Skeletal muscle satellite cell (primary cell): ENCODE results near the gene RNFT2.

ENCODE experiments used
- H3K27me3 ChIP-seq: 2 replicates; pipeline ENCODE4 v1.7.0; 2013; ENCODE audit warnings: low read length; ENCODE audit not compliant: control insufficient read depth, insufficient read depth
- H3K36me3 ChIP-seq: 2 replicates; pipeline ENCODE4 v1.7.0; 2013; ENCODE audit warnings: mild to moderate bottlenecking, control low read depth, low read length; ENCODE audit not compliant: insufficient read depth
- H3K4me1 ChIP-seq: 2 replicates; pipeline ENCODE4 v1.7.0; 2013; ENCODE audit warnings: low read length; ENCODE audit not compliant: control insufficient read depth, insufficient read depth
- H3K4me2 ChIP-seq: 2 replicates; pipeline ENCODE4 v1.7.0; 2013; ENCODE audit warnings: mild to moderate bottlenecking, low read length
- H3K4me3 ChIP-seq: 2 replicates; pipeline ENCODE4 v1.7.0; 2013; ENCODE audit warnings: low read length
- H3K9ac ChIP-seq: 2 replicates; pipeline ENCODE4 v1.7.0; 2013; ENCODE audit warnings: mild to moderate bottlenecking, low read depth, low read length, moderate library complexity
- H3K9me3 ChIP-seq: replicated peaks from 2 replicates; pipeline ENCODE4 v1.7.0; 2013; ENCODE audit warnings: mild to moderate bottlenecking, control low read depth, low read length

RNFT2 gene

DNA sequence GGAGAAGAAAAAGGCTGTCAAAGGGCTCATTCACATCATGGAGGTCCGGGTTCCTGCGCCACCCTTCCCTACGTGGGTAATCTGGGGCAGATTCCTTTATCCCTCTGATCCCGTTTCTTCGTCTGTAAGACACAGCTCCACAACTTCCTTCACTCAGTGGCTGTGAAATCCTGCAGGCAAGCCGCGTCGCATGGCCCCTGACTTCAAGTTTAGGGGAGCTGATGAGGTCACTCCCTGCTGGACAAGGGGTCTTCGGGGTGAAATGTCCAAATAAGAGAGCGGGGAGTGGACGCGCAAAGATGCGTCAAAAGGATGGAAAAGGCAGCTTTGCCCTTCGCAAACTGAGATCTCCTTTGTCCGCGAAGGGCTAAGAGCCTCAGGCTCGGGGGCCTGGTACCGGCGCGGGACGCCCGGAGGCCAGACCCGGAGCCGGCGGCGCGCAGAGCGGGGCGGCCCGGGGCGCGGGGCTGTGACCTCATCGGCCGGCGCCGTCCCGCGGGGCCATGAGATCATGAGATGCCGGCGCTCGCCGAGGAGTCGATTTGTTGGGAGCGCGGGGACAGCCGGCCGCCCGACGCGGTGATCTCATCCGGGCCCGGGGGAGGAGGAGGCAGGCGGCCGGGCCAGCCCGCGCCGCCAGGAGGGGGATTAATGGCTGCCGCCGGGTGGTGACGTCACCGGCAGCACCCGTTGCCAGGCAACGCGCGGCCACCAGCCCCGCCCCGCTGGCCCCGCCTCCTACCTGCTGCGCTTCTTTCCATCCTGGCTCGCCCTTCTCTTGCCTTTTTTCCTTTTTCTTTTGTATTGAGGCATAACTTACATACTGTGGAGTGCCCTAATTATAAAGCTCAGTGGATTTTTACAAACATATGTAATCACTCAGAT is 81.1 kb downstream of the RNFT2 start:
- Histone ChIP-seq H3K36me3 (no peaks in the 10 kb centered on the region), H3K4me3 (peak overlapping the region; percentile 98), H3K9me3 (no peaks in the 10 kb centered on the region), H3K4me1 (peaks cover 10% of the 10 kb centered on the region), H3K4me2 (peak overlapping the region; percentile 100), H3K9ac (peak overlapping the region; percentile 100), H3K27me3 (no peaks in the 10 kb centered on the region)

GRCh38 chr12:116820064-116820656 is 82.0 kb downstream of the RNFT2 start:
- no peaks in the 10 kb centered on the region for H3K36me3 ChIP-seq
- H3K4me2 ChIP-seq: no peak overlapping the region
- H3K4me3 ChIP-seq: no peak overlapping the region
- H3K9ac ChIP-seq: no peak overlapping the region
- H3K4me1 ChIP-seq: peaks cover 10% of the 10 kb centered on the region
- no peaks in the 10 kb centered on the region for H3K9me3 ChIP-seq
- no peaks in the 10 kb centered on the region for H3K27me3 ChIP-seq

DNA sequence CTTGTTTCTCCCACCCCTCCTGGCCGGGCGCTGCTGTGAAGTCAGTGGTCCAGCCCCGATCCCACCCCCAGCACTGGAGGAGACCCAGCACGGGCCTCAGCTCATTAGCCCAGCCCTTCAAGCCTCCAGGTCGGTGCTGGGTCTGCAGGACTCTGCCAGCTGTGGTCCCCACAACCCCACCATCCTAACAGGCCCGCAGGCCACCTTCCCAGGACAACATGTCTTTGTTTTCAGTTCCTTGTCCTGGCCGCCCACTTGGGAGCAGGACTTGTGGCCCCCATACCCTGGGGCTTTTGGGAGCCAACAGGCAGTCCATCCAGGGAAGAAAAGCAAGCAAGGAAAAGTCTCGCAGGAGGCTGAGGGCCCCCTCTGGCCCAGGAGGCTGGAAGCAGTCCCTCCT is 83.2 kb downstream of the RNFT2 start:
- H3K36me3 ChIP-seq: no peaks in the 10 kb centered on the region
- peaks cover 10% of the 10 kb centered on the region for H3K4me1 ChIP-seq
- H3K4me3 ChIP-seq: no peak overlapping the region
- no peaks in the 10 kb centered on the region for H3K9me3 ChIP-seq
- H3K27me3 ChIP-seq: no peaks in the 10 kb centered on the region
- no peak overlapping the region for H3K9ac ChIP-seq
- H3K4me2 ChIP-seq: no peak overlapping the region

DNA sequence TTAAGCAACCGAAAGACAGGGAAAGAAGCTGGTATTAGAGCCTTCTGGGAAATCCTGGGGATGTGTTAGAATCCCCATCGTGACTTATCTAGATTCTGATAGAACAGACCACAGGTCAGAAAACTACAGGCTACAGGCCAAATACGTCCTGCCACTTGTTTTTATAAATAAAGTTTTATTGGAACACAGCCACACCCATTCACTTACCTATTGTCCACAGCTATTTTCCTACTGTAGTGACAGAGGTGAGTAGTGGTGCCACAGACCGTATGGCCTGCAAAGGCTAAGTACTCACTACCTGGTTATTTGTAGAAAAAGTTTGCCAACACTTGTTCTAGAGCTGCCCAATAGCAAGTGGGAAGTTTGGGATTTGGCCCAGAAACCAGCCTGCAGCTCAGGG is 89.3 kb downstream of the RNFT2 start:
- Histone ChIP-seq H3K9ac (no peak overlapping the region), H3K4me1 (no peaks in the 10 kb centered on the region), H3K27me3 (no peaks in the 10 kb centered on the region), H3K4me3 (no peak overlapping the region), H3K9me3 (no peaks in the 10 kb centered on the region), H3K36me3 (no peaks in the 10 kb centered on the region), H3K4me2 (no peak overlapping the region)

GRCh38 chr12:116832353-116832752 is 94.2 kb downstream of the RNFT2 start:
- H3K27me3 ChIP-seq: no peaks in the 10 kb centered on the region
- H3K9me3 ChIP-seq: no peaks in the 10 kb centered on the region
- H3K4me3 ChIP-seq: no peak overlapping the region

GRCh38 chr12:116833474-116833873 is 95.4 kb downstream of the RNFT2 start:
- Histone ChIP-seq H3K4me2 (no peak overlapping the region), H3K36me3 (no peaks in the 10 kb centered on the region), H3K27me3 (no peaks in the 10 kb centered on the region), H3K4me1 (no peaks in the 10 kb centered on the region), H3K9me3 (no peaks in the 10 kb centered on the region), H3K4me3 (no peak overlapping the region), H3K9ac (no peak overlapping the region)

More at GRCh38 chr12:116832353-116832752, 94.2 kb downstream of the RNFT2 start:
- H3K4me2 ChIP-seq: no peak overlapping the region
- no peak overlapping the region for H3K9ac ChIP-seq
- H3K36me3 ChIP-seq: no peaks in the 10 kb centered on the region
- H3K4me1 ChIP-seq: no peaks in the 10 kb centered on the region

GRCh38 chr12:116835484-116835883 is 97.4 kb downstream of the RNFT2 start:
- H3K9me3 ChIP-seq: no peaks in the 10 kb centered on the region
- H3K36me3 ChIP-seq: no peaks in the 10 kb centered on the region
- no peak overlapping the region for H3K4me2 ChIP-seq
- H3K4me3 ChIP-seq: no peak overlapping the region
- H3K9ac ChIP-seq: no peak overlapping the region
- no peaks in the 10 kb centered on the region for H3K4me1 ChIP-seq
- H3K27me3 ChIP-seq: no peaks in the 10 kb centered on the region

GRCh38 chr12:116837097-116837496 is 99.0 kb downstream of the RNFT2 start:
- H3K4me1 ChIP-seq: no peaks in the 10 kb centered on the region
- no peaks in the 10 kb centered on the region for H3K27me3 ChIP-seq
- no peaks in the 10 kb centered on the region for H3K9me3 ChIP-seq
- H3K4me3 ChIP-seq: no peak overlapping the region
- H3K9ac ChIP-seq: no peak overlapping the region
- no peak overlapping the region for H3K4me2 ChIP-seq
- H3K36me3 ChIP-seq: no peaks in the 10 kb centered on the region

GRCh38 chr12:116838365-116838764 is 100.2 kb downstream of the RNFT2 start:
- no peaks in the 10 kb centered on the region for H3K9me3 ChIP-seq
- no peak overlapping the region for H3K9ac ChIP-seq

DNA sequence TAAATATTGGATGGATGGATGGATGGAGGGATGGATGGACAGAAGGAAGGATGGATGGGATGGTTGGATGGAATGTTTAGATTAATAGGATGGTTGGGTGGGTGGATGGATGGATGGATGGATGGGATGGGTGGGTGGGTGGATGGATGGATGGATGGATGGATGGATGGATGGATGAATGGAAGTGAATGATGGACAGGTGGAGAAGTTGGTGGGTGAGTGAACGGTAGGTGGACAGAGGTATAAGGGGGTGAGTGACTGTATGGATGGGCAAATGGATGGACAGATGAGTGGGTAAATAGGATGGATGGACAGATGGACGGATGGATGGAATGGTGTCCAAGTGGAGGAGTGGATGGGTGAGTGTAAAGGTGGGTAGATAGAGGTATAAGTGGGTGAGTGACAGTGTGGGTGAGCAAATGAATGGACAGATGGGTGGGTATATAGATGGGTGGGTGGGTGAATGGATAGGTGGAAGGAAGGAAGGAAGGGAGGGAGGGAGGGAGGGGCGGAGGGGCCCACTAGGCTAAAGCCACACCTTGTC is 101.2 kb downstream of the RNFT2 start:
- Histone ChIP-seq H3K27me3 (no peaks in the 10 kb centered on the region), H3K4me3 (no peak overlapping the region), H3K4me1 (no peaks in the 10 kb centered on the region), H3K4me2 (no peak overlapping the region), H3K9me3 (no peaks in the 10 kb centered on the region), H3K36me3 (no peaks in the 10 kb centered on the region), H3K9ac (no peak overlapping the region)

More at GRCh38 chr12:116838365-116838764, 100.2 kb downstream of the RNFT2 start:
- no peak overlapping the region for H3K4me3 ChIP-seq
- no peaks in the 10 kb centered on the region for H3K4me1 ChIP-seq
- H3K27me3 ChIP-seq: no peaks in the 10 kb centered on the region
- no peaks in the 10 kb centered on the region for H3K36me3 ChIP-seq
- no peak overlapping the region for H3K4me2 ChIP-seq

- H3K9ac ChIP-seq: no peak overlapping the region
- no peaks in the 10 kb centered on the region for H3K9me3 ChIP-seq
- no peaks in the 10 kb centered on the region for H3K27me3 ChIP-seq
- H3K4me1 ChIP-seq: no peaks in the 10 kb centered on the region
- no peak overlapping the region for H3K4me2 ChIP-seq
- H3K4me3 ChIP-seq: no peak overlapping the region
- no peaks in the 10 kb centered on the region for H3K36me3 ChIP-seq
Observed at GRCh38 chr12:116843085-116843484, 105.0 kb downstream of the RNFT2 start.
